SU-DHL-6 (cell line): Measurements from ENCODE around the gene UBE2F.

Source experiments
- H2AFZ ChIP-seq: fragments of 200-600 bp; sonication (generic); 2 replicates; pipeline ENCODE4 v1.6.1; 2014; ENCODE audit warnings: low read depth, mild to moderate bottlenecking, moderate library complexity, mixed read lengths, antibody characterized with exemption, low read length; ENCODE audit not compliant: severe bottlenecking
- H3F3A ChIP-seq: fragments of 200-600 bp; shearing (Covaris generic); 2 replicates; pipeline ENCODE4 v1.6.0; 2016; ENCODE audit warnings: antibody characterized with exemption, mild to moderate bottlenecking; ENCODE audit not compliant: insufficient read depth
- H3K27ac ChIP-seq: fragments of 200-600 bp; sonication (generic); 2 replicates; pipeline ENCODE4 v1.5.1; 2016; ENCODE audit warnings: low read depth, mild to moderate bottlenecking, low read length, moderate library complexity, mixed read lengths
- H3K27me3 ChIP-seq: fragments of 200-600 bp; sonication (generic), shearing (Covaris generic); 2 replicates; pipeline ENCODE4 v1.6.0; 2014; ENCODE audit warnings: mild to moderate bottlenecking, low read length
- H3K36me3 ChIP-seq: fragments of 200-600 bp; sonication (generic); 2 replicates; pipeline ENCODE4 v1.6.1; 2014; ENCODE audit warnings: mild to moderate bottlenecking, low read length, mixed read lengths
- H3K4me2 ChIP-seq: fragments of 300-600, 200-600 bp; shearing (Covaris generic), sonication (generic); 2 replicates; pipeline ENCODE4 v1.6.0; 2014; ENCODE audit warnings: low read length, low read depth, mild to moderate bottlenecking; ENCODE audit not compliant: poor library complexity, severe bottlenecking
- H3K4me3 ChIP-seq: fragments of 200-600 bp; sonication (generic); 2 replicates; pipeline ENCODE4 v1.5.1; 2014; ENCODE audit warnings: antibody characterized with exemption, low read length, mild to moderate bottlenecking, mixed read lengths; ENCODE audit not compliant: insufficient read depth, poor library complexity, severe bottlenecking
- H3K79me2 ChIP-seq: fragments of 200-600 bp; sonication (generic); 2 replicates; pipeline ENCODE4 v1.6.1; 2014; ENCODE audit warnings: mild to moderate bottlenecking, low read length, moderate library complexity; ENCODE audit not compliant: insufficient read depth
- H3K9ac ChIP-seq: fragments of 200-600 bp; sonication (generic); 2 replicates; pipeline ENCODE4 v1.7.0; 2014; ENCODE audit warnings: mild to moderate bottlenecking, low read length
- H3K9me2 ChIP-seq: fragments of 200-600 bp; sonication (generic); replicated peaks from 2 replicates; pipeline ENCODE4 v1.6.1; 2014; ENCODE audit warnings: low read length; ENCODE audit not compliant: insufficient read depth
- H3K9me3 ChIP-seq: fragments of 200-600 bp; sonication (generic); 2 replicates; pipeline ENCODE4 v1.6.1; 2014; ENCODE audit warnings: low read length, mixed read lengths; ENCODE audit not compliant: insufficient read depth
- H4K20me1 ChIP-seq: fragments of 200-600 bp; sonication (generic); 2 replicates; pipeline ENCODE4 v1.6.1; 2014; ENCODE audit warnings: low read depth, mild to moderate bottlenecking, antibody characterized with exemption, low read length, moderate library complexity, mixed read lengths
- EZH2phosphoT487 ChIP-seq: fragments of 200-600 bp; sonication (generic), shearing (Covaris generic); conservative IDR thresholded peaks from 2 replicates; pipeline ENCODE4 v1.6.1; 2018; ENCODE audit warnings: mild to moderate bottlenecking, antibody characterized with exemption, low read length, moderate library complexity, mixed read lengths
- TF ChIP-seq, protein P1 (sequence below): fragments of 200-600 bp; sonication (generic); IDR thresholded peaks from one replicate; pipeline ENCODE4 v1.5.1; 2017; ENCODE audit warnings: antibody characterized with exemption, mild to moderate bottlenecking, low read length, moderate library complexity; ENCODE audit not compliant: insufficient read depth, poor library complexity, severe bottlenecking

Gene UBE2F

DNA sequence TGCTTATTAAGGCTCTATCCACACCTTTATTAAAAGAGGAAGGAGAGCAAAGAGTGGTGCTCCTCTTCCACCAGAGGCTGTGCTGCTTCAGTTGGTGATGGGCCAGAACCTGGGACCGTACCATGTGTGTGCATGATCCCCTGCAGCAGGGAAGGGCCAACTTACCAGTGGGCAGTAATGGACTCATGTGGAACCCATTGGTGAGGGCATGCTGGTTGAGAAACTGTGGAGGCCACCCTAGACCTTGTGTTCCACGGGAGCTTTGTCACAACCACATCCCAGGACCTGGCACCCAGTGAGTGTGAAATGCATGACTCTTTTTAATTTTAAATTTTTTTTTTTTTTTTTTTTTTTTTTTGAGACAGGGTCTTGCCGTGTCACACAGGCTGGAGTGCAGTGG, 5.4 kb downstream of the UBE2F start:
- Histone ChIP-seq H3K4me2 (no peak overlapping the region), H3K9me3 (no peaks in the 10 kb centered on the region), H3K9ac (no peak overlapping the region), H3K36me3 (no peaks in the 10 kb centered on the region), H4K20me1 (no peaks in the 10 kb centered on the region), H2AFZ (no peak overlapping the region), H3K27ac (no peak overlapping the region), H3K79me2 (no peaks in the 10 kb centered on the region; the same call in 1 of the 2 replicates), H3K9me2 (no peaks in the 10 kb centered on the region), H3K4me3 (no peak overlapping the region), H3F3A (peaks cover 11% of the 10 kb centered on the region; the same call in 1 of the 2 replicates), H3K27me3 (no peaks in the 10 kb centered on the region)
- TF ChIP-seq, protein P1, sequence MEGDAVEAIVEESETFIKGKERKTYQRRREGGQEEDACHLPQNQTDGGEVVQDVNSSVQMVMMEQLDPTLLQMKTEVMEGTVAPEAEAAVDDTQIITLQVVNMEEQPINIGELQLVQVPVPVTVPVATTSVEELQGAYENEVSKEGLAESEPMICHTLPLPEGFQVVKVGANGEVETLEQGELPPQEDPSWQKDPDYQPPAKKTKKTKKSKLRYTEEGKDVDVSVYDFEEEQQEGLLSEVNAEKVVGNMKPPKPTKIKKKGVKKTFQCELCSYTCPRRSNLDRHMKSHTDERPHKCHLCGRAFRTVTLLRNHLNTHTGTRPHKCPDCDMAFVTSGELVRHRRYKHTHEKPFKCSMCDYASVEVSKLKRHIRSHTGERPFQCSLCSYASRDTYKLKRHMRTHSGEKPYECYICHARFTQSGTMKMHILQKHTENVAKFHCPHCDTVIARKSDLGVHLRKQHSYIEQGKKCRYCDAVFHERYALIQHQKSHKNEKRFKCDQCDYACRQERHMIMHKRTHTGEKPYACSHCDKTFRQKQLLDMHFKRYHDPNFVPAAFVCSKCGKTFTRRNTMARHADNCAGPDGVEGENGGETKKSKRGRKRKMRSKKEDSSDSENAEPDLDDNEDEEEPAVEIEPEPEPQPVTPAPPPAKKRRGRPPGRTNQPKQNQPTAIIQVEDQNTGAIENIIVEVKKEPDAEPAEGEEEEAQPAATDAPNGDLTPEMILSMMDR: no peak
- TF ChIP-seq EZH2phosphoT487: no peak

DNA sequence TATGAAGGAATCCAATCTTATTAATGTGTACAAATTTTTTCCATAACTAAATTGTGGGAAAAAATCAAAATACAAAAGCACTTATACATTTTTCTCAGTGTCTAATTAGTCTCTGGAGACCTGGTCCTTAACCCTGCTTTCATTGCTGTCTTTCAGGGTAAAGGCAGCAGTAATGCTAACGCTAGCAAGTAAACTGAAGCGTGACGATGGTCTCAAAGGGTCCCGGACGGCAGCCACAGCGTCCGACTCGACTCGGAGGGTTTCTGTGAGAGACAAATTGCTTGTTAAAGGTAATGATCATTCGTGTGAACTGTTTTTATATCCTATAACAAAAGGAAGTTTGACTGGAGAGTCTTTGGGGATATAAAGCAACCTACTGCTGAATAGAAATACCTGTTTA, 6.1 kb downstream of the UBE2F start:
- Histone ChIP-seq H3K9me3 (no peaks in the 10 kb centered on the region), H2AFZ (no peak overlapping the region), H3K4me3 (no peak overlapping the region), H3K27me3 (no peaks in the 10 kb centered on the region), H4K20me1 (no peaks in the 10 kb centered on the region), H3F3A (peaks cover 10% of the 10 kb centered on the region; the same call in 1 of the 2 replicates), H3K79me2 (no peaks in the 10 kb centered on the region; the same call in 1 of the 2 replicates), H3K27ac (no peak overlapping the region), H3K9ac (no peak overlapping the region), H3K36me3 (no peaks in the 10 kb centered on the region), H3K9me2 (no peaks in the 10 kb centered on the region), H3K4me2 (no peak overlapping the region)
- TF ChIP-seq, protein P1: no peak
- TF ChIP-seq EZH2phosphoT487: no peak

DNA sequence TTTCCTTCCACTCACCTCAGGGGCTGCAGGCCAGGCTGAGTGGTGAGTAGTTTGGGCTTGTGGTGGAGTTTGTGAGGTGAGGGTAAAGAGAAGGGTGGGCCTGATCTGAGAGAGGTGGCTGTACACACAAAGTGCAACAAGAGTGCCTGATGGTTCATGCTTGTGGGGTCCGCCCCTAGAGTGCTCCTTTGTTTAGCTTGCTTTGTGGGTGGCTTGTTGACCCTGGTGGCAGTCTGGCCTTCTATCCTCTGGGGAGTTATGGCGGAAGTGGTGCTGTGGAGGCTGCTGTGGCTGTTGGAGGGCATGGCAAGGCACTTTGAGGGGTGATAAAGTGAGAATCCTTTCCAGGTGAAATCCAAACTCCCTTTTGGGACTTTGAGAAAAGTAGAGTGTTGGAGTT, 10.6 kb downstream of the UBE2F start:
- Histone ChIP-seq H3K9me3 (no peaks in the 10 kb centered on the region), H3K79me2 (no peaks in the 10 kb centered on the region), H3K9me2 (no peaks in the 10 kb centered on the region), H3K4me3 (no peak overlapping the region), H3F3A (no peaks in the 10 kb centered on the region), H3K9ac (no peak overlapping the region), H3K27ac (no peak overlapping the region), H3K36me3 (no peaks in the 10 kb centered on the region), H3K4me2 (no peak overlapping the region), H2AFZ (no peak overlapping the region), H4K20me1 (no peaks in the 10 kb centered on the region), H3K27me3 (no peaks in the 10 kb centered on the region)
- TF ChIP-seq, protein P1: no peak
- no peak for TF ChIP-seq EZH2phosphoT487
